HepG2 (cell line): ENCODE measurements around the gene PPP1R9B. TPM values are rescaled to one million over a fixed set of nuclear protein-coding genes. Genes with fewer than 3 reads are reported as not detected.
A peak's percentile ranks its signal among the peaks of the same experiment; 100 is the strongest.

ENCODE experiments used
- BCLAF1 ChIP-seq: fragments of 450-650 bp; IDR thresholded peaks from 2 replicates; pipeline ENCODE4 v1.6.1; 2017; ENCODE audit warnings: mild to moderate bottlenecking
- CEBPZ ChIP-seq: IDR thresholded peaks from 2 replicates; pipeline ENCODE4 v1.6.1; 2012; ENCODE audit warnings: low read length, improper control_type of control experiment
- ELF3 ChIP-seq: IDR thresholded peaks from 2 replicates; pipeline ENCODE4 v1.6.1; 2016; ENCODE audit warnings: missing genetic modification reagents, missing compliant biosample characterization
- GABPB1 ChIP-seq: IDR thresholded peaks from 2 replicates; pipeline ENCODE4 v1.6.1; 2016; ENCODE audit warnings: mild to moderate bottlenecking, missing genetic modification reagents, moderate library complexity, missing compliant biosample characterization
- MBNL3 ChIP-seq: fragments of 250-450 bp; sonication (Bioruptor Pico); conservative IDR thresholded peaks from 2 replicates; pipeline ENCODE4 v1.8.0; 2022; ENCODE audit warnings: mild to moderate bottlenecking, inconsistent platforms
- RBM22 ChIP-seq: fragments of 200-400 bp; formaldehyde crosslinking; optimal IDR thresholded peaks from 2 replicates; pipeline ENCODE3; 2017; ENCODE audit warnings: mild to moderate bottlenecking, low read length, moderate library complexity
- SMC3 ChIP-seq: IDR thresholded peaks from 2 replicates; pipeline ENCODE4 v1.6.1; 2011; ENCODE audit warnings: low read length, improper control_type of control experiment
- SSRP1 ChIP-seq: IDR thresholded peaks from 2 replicates; pipeline ENCODE4 v1.6.1; 2016; ENCODE audit warnings: control low read depth
- TBL1XR1 ChIP-seq: fragments of 150-350 bp; IDR thresholded peaks from 2 replicates; pipeline ENCODE4 v1.6.1; 2014; ENCODE audit warnings: borderline replicate concordance, low read length; ENCODE audit not compliant: partially characterized antibody
- YEATS4 ChIP-seq: sonication (generic); formaldehyde crosslinking; IDR thresholded peaks from 2 replicates; pipeline ENCODE4 v1.4.0; 2020; ENCODE audit warnings: missing genetic modification reagents, borderline replicate concordance
- ZBTB33 ChIP-seq: sonication (generic); formaldehyde crosslinking; IDR thresholded peaks from 2 replicates; pipeline ENCODE4 v1.4.0; 2020; ENCODE audit warnings: missing genetic modification reagents
- ZBTB42 ChIP-seq: sonication (generic); formaldehyde crosslinking; IDR thresholded peaks from 2 replicates; pipeline ENCODE4 v1.5.0; 2020; ENCODE audit warnings: mild to moderate bottlenecking, missing genetic modification reagents
- ZBTB44 ChIP-seq: sonication (generic); formaldehyde crosslinking; IDR thresholded peaks from 2 replicates; pipeline ENCODE4 v1.4.0; 2020; ENCODE audit warnings: missing genetic modification reagents
- ZNF225 ChIP-seq: sonication (generic); formaldehyde crosslinking; IDR thresholded peaks from 2 replicates; pipeline ENCODE4 v1.4.0; 2020; ENCODE audit warnings: mild to moderate bottlenecking, missing genetic modification reagents
- ZNF326 ChIP-seq: sonication (generic); formaldehyde crosslinking; IDR thresholded peaks from 2 replicates; pipeline ENCODE4 v1.4.0; 2020; ENCODE audit warnings: missing genetic modification reagents, borderline replicate concordance
- ZNF383 ChIP-seq: sonication (generic); formaldehyde crosslinking; IDR thresholded peaks from 2 replicates; pipeline ENCODE4 v1.4.0; 2020; ENCODE audit warnings: missing genetic modification reagents, mild to moderate bottlenecking, borderline replicate concordance
- ZNF558 ChIP-seq: sonication (generic); formaldehyde crosslinking; IDR thresholded peaks from 2 replicates; pipeline ENCODE4 v1.9.0; 2022; ENCODE audit warnings: mild to moderate bottlenecking, missing genetic modification reagents, borderline replicate concordance
- ZNF749 ChIP-seq: sonication (generic); formaldehyde crosslinking; IDR thresholded peaks from 2 replicates; pipeline ENCODE4 v1.8.0; 2022; ENCODE audit warnings: mild to moderate bottlenecking, missing genetic modification reagents, moderate library complexity, borderline replicate concordance
- ZNF788 ChIP-seq: sonication (generic); formaldehyde crosslinking; IDR thresholded peaks from 2 replicates; pipeline ENCODE4 v1.5.0; 2020; ENCODE audit warnings: mild to moderate bottlenecking, missing genetic modification reagents, borderline replicate concordance
- ZNF790 ChIP-seq: sonication (generic); formaldehyde crosslinking; IDR thresholded peaks from 2 replicates; pipeline ENCODE4 v1.8.0; 2022; ENCODE audit warnings: missing genetic modification reagents, mild to moderate bottlenecking, borderline replicate concordance
- polyA plus RNA-seq, 8 experiments: library from polyadenylated mRNA; depleted of rRNA in 3 of 8; stranded (reverse) in 7 of 8; unstranded in 1 of 8; fragments of >200 nt; fragmentation: Illumina TruSeq in 4 of 8; extraction: Trizol in 4 of 8; gene quantifications; 2 replicates each; pipeline versions ENCODE4 v1.2.1 to v1.2.3, GENCODE V29; 2011 to 2016; ENCODE audit warnings: low read depth in 4 of 8, missing spikeins in 1 of 8, mixed read lengths in 1 of 8; ENCODE audit not compliant: insufficient read depth in 1 of 8
- total RNA-seq, 5 experiments: library from RNA; depleted of rRNA; stranded (reverse); fragments of >200 nt; fragmentation: Illumina TruSeq; extraction: Trizol; gene quantifications; 2 replicates each; pipeline ENCODE4 v1.2.3, GENCODE V29; 2016; ENCODE audit warnings: low read depth in 1 of 5

PPP1R9B gene
- total and polyA plus RNA-seq, 2 of the 13 experiments (the other 11 are each of a cell fraction or from before 2014, with no cell fraction given): 9.4 to 15.8 TPM

DNA sequence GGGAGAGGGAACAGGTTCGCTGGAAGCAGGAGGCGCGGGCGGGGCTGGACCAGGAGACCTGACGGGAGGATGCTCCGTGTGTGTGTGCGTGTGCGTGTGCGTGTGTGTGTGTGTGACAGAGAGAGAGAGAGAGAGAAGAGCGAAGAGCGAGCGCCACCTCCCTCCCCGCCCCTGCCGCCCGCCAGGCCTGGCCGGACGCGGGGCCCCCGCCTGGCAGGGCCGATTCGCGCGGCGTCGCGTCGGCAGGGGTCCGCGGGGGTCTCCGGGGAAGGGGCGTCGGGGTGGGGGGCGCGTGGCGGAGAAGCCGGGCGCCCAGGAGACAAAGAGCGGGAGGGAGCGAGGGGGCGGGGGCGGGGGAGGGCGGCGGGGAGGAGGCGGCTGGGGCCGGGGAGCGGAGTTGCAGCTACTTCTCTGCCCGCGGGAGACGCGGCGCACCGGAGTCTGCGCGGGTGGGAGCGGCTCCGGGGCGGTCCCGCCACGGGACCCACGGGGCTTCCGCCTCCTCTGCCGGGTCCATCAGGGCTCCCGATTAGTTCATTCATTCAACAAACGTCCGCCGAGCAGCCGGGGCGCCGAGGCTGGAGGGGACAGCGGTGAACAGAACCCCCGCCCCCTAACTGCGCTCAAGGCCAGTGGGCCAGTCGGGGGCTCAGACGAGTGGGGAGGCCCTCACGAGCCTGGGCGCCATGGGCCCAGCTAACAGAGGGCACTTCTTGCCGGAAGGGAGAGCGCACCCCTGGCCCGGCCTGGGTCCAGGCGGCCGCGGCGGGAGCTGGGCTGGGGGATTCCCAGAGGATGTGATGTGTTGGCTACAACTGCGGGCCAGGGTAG, 20.5 kb downstream of the PPP1R9B start, which contains the start of gene SAMD14 (continued):
- TF ChIP-seq CEBPZ: no peak
- no peak for TF ChIP-seq ZNF790 (CRISPR knock-in tag)
- no peak for TF ChIP-seq TBL1XR1
- TF ChIP-seq ZNF558 (CRISPR knock-in tag): 0 out of 2 replicates have a peak, but pooled peaks have one; percentile 30
- no peak for TF ChIP-seq MBNL3 (CRISPR knock-in tag)
- no peak for TF ChIP-seq ZNF225 (CRISPR knock-in tag)
- no peak for TF ChIP-seq ELF3 (CRISPR knock-in tag)
- no peak for TF ChIP-seq RBM22
- TF ChIP-seq ZBTB33 (CRISPR knock-in tag): 0 out of 2 replicates have a peak, but pooled peaks have one; percentile 16
- TF ChIP-seq GABPB1 (CRISPR knock-in tag): no peak
- no peak for TF ChIP-seq ZNF383 (CRISPR knock-in tag)
- no peak for TF ChIP-seq ZNF326 (CRISPR knock-in tag)
- no peak for TF ChIP-seq ZBTB44
- TF ChIP-seq ZNF788 (CRISPR knock-in tag): no peak
- no peak for TF ChIP-seq ZBTB42 (CRISPR knock-in tag)
- no peak for TF ChIP-seq SSRP1 (CRISPR knock-in tag)
- TF ChIP-seq YEATS4: peak; percentile 14; the same call in 1 of the 2 replicates
- no peak for TF ChIP-seq BCLAF1
- TF ChIP-seq ZNF749 (CRISPR knock-in tag): 0 out of 2 replicates have a peak, but pooled peaks have one; percentile 25
- TF ChIP-seq SMC3: no peak
